ENCODE data around the gene JPH4.

DNA sequence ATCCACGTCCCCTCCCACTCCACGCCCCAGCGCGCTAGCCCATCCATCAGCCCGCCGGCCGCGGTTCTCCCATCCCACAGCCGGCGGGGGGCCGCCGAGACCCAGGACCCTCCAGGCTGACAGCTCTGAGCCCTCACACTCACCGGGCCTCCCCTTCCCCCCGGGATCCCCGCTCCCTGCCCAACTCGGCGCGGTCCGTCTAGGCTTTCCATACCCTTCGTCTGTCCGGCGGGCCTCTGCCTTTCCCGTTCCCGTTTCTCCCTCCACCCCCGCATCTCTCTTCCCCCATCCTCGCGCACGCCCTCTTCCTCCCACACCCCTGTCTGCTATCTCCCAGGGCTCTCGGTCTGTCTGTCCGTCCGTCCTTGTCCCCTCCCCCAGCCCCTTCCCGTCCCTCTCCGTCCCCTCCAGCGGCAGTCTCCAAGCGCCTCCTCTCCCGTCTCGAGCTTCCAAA lies 27.8 kb downstream of the JPH4 start:
- TF ChIP-seq, protein P1, sequence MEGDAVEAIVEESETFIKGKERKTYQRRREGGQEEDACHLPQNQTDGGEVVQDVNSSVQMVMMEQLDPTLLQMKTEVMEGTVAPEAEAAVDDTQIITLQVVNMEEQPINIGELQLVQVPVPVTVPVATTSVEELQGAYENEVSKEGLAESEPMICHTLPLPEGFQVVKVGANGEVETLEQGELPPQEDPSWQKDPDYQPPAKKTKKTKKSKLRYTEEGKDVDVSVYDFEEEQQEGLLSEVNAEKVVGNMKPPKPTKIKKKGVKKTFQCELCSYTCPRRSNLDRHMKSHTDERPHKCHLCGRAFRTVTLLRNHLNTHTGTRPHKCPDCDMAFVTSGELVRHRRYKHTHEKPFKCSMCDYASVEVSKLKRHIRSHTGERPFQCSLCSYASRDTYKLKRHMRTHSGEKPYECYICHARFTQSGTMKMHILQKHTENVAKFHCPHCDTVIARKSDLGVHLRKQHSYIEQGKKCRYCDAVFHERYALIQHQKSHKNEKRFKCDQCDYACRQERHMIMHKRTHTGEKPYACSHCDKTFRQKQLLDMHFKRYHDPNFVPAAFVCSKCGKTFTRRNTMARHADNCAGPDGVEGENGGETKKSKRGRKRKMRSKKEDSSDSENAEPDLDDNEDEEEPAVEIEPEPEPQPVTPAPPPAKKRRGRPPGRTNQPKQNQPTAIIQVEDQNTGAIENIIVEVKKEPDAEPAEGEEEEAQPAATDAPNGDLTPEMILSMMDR (IDR thresholded peaks at IDR 0.05; ENCODE audit: low read length), result no peak
- no peak for TF ChIP-seq EZH2 (IDR thresholded peaks at IDR 0.05; ENCODE audit: borderline replicate concordance, low read length)
